CD4-positive, alpha-beta T cell treated with Interferon alpha-2 for 1 hour (primary cell): ENCODE measurements around the gene TGM3.
A peak's percentile ranks its signal among the peaks of the same experiment; 100 is the strongest.

Experiments
- DNase-seq, 2 donors: peaks; one replicate each; pipeline ENCODE4 v3.0.0-alpha.2; 2020 to 2022

TGM3 gene

DNA sequence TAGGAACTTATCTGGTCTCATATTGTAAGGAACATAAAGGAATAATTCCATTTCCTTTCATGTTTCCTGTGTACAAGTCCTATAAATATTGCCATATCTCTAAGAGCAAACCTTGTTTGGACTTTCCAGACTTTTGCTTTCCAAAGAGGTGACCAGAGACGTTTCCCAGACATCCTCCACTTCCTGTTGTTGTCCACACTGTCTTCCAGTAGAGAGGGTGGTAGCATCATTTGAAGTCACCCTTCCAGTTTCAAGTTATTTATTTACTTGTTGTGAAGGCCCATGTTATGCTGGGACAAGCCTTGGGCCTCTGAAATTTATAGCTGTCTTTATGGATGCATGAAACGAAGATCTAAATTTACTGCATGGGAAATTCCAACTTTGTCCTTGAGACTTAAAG, 10.6 kb upstream of the TGM3 start:
- DNase-seq = no peak

DNA sequence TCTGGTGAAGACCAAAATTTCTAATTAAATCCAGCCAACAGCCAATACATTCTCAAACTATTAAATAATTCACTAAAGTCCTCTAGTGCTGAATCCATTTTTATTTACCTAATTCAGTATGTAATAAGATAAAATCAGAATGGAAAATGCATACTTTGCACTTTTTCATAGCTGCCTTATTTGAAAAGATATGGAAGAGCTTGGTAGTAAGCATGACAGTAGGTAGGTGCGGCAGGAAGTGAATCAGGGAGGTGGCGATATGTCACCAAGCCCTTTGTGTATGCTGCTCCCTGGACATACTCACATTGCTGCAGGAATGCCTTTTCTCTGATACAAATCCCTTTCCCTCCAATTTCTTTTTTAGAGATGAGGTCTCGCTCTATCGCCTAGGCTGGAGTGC, 10.2 kb upstream of the TGM3 start:
- DNase-seq = no peak

DNA sequence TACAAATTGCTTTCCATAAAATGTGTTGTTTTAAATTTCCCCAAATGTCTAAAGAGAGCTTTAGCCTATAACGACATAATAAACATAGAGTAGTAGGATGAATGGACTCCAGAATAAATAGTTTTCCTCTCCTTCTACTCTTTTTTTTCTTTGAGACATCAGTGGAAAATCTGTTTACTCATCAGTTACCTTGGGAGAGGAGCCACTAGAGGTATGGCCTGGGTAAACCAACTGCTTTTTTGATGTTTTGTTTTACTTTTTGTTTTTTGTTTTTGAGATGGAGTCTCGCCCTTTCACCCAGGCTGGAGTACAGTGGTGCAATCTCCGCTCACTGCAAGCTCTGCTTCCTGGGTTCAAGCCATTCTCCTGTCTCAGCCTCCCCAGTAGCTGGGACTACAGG, 8.3 kb upstream of the TGM3 start:
- no peak for DNase-seq

DNA sequence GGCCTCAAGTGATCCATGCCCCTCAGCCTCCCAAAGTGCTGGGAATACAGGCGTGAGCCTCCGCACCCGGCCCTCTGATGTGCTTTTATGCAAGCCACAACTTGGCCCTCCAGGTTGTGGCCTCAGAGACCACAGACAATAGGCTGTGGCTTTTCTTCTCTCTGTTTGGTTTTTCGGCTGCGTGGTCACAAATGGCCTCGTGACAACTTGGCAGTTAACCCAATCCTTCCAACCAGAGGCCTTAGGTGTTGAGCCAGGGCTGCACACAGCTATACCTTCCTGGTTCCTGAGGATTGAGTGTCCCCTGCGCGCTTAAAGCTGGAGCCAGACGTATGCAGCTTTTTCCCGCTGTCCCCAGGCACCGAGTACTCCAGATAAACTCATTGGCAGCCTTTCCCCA, 6.3 kb upstream of the TGM3 start:
- DNase-seq = no peak

DNA sequence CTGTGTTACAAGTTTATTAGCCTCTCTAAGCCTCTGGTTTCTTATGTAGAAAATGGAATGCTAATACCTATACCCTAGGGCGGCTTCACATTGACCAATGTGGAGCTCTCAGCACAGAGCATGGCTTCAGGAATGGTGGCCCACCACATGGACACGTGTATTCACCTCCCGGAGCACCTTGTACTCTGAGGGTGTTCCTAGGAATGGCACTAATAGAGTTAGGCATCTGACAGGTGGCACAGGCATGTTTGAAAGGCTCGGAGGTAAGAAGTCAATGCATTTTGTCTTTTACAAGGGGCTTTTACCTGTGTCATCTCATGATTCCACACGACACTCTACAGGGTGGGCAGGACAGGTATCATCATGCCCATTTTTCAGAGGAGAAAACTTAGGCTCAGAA, 5.3 kb upstream of the TGM3 start:
- DNase-seq = no peak

DNA sequence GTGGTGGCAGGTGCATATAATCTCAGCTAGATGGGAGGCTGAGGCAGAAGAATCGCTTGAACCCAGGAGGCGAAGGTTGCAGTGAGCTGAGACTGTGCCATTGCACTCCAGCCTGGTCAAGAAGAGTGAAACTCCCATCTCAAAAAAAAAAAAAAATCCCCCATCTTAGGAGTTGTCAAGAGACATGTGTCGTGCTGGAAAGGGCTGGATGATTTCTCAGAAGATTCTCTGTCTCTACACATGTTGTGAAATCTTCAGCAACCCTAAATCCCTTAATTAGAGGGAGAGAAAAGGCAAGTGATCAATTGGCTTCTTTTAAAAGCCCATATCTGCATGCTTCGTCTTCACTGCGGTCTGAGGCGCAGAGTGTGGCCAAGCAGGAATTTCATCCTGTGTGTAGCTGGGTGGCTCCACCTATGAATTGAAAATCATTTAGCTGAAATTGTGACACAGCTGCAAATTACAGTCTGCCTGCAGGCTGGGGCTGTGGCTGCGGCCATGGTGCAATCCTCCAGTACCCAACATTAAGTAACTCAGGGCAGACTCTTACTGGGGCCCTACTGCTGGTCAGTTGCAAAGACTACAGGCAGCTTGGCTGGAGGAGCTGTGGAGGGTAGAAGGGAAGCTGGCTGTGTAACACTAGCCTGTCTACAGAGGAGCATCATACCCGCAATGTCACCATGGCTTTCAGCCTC, 3.2 kb upstream of the TGM3 start:
- peak; percentile 20 to 71 for DNase-seq

DNA sequence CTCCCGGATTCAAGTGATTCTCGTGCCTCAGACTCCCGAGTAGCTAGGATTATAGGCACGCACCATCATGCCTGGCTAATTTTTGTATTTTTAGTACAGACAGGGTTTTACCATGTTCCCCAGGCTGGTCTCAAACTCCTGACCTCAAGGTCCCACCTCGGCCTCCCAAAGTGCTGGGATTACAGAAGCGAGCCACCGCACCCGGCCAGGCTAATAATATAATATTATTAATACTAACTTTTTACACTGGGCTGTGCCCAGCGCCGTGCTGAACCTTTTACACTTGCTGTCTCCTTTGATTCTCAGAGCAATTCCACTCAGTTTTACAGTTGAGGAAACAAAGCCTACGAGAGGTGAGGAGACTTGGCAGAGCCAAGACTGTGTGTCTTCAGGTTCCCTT, 2.3 kb upstream of the TGM3 start:
- no peak for DNase-seq

DNA sequence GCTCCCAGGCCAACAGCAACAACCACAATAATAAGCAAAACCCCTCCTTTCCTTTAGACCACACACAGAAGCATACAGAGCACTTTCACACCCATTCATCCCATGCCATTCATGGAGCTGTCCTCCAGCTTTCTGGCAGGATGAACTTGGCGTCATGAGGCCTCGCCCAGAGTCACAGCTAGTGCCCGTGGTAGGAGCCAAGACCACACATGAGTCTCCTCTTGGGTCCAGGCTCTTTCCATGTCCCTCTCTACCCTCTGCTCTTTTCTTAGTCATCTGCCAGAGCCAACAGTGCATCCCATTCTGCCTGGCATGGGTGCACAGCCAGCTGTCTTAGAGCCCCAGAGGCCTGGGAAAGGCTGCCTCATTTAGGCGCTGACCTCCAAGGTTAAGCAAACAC, 1.8 kb upstream of the TGM3 start:
- DNase-seq = no peak

DNA sequence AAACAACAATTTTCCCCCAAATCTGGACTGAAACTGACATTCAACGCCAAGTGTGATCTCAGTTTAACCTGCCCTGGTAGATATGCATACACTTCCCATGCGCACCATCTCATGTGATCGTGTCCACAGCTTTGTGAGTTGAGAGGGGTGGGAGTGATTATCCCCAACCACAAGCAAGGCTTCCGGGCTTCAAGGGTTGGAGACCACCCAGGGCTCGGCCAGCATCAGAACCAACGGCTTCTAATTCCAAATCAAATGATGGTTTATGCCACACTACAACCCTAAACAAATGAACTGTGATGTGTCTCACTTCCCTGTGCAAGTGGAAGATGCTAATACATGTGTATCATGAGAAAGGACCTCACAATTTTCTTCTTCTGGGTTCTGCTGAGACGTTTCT, 515 bp upstream of the TGM3 start:
- no peak for DNase-seq

DNA sequence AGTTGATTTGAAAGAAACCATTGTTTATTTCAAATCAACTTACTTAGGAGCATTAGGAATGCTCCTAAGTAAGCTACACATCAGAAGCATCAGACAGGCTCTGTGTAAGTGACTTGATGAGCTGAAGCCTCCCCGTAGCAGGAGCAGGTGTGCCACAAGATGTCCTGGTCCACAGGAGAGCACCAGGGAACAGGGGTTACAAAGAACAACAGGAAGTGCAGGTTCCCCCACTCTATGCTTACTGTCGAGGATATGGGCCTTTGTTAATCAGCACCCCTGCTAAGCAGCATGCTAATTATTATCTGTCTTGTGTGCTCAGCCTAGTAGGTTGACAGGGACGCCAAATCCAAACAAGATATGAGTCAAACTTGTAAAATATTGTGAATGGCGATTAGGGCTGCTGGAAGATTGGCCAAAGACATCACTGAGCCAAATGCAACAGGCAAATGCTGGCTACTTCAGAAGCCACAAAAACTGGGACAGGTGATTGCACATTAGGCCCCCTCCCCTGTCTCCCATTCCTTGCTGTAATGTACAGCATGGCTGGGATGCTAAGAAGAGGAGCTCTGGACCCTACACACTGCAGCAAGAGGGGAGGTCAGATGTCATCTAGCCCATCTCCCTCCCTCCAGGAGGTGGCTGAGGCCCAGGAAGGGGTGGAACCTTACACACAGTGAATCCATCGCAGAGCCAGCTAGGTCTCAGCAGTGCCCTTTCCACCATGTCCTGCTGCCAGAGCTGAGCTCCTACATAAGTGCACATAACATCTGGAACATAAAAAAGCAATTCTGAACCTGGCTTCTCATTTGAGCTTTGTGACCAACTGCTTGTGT, 939 bp downstream of the TGM3 start:
- DNase-seq = no peak

DNA sequence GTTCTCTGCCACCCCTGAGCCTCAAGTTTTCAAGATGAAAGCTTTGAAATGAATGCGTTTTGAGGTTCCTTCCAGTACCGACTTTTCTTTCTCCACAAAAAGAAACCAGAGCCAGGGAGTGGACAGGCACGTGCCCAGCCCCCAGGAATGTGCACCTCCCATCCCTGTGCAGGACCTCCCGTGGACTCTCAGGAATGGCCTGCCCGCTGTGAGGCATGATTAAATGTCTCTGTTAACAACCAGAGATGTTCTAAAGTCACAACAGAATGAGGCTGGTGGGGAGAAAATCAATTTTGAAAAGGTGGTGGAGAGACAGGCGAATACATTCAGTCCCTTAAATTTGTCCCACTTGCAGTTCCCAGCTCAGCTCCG, 1.5 kb downstream of the TGM3 start:
- no peak for DNase-seq

DNA sequence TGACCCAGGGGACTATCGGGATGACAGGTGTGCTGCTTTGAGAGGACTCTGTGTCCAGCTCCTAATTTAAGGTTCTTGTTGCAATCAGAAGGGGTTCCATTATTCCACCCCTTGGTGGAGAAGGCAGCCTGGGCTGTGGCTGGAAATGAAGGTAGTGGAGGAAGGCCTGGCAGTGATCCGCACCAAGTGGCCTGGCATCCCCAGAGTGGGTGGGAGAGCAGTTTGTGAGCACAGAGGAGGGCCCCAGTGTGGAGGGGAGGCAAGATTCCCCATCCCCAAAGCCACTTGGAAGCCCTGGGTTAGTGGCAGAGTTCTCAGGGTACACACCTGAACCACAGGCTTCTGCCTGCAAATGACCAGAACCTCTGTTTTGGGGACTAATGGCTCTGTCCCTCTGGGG, 2.3 kb downstream of the TGM3 start:
- DNase-seq = no peak

DNA sequence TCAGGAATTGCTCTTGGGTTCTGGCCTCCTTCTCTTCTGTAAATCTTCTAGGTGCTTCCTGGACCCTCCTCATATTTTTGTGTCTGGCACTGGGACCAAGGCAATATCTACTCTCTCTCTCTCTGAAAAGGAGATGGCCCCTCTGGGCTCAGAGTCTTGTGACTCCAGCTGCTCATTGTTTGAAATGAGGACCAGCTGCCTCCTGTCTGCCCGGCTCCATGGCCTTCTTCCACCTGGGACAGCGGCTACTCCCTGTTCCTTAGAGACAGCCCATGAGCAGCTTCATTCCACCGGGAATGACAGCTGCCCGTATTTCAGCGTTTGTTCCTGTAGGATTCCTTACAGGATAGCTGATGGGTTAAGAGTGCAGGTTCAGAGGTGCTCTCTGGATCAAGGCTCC, 2.9 kb downstream of the TGM3 start:
- no peak for DNase-seq

DNA sequence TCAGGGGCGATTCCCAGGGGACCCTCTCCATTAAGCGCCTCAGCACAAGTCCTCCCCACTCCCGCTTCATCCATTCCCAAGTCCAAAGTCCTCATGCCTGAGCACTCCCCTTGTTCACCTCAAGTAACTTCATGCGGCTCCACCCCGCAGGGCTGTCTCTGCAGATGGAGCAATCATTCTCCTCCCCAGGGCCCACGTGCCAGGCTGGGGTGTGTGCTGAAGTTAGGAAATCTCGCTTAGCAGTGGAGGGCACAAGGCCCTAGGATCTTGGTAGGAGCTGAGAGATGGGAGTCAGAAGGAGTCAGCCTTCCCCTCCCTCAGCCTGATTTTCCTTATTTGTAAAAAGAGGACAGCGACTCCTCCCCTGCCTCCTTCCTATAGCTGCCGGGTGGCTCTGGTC, 3.5 kb downstream of the TGM3 start:
- DNase-seq = peak in 1 of 2 donors; percentile 49

DNA sequence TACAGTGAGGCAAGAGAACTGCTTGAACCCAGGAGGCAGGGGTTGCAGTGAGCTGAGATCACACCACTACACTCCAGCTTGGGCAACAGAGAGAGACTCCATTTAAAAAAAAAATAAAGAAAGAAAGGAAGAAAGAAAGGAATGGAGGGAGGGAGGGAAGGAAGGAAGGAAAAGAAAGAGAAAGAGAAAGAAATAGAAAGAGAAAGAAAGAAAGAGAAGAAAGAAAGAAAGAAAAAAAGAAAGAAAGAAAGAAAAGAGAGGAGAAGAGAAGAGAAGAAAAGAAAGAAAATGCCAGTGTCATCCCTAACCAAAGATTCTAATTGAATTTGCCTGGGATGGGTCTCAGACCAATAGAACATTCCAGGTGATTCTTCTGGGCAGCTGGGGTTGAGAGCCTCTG, 4.2 kb downstream of the TGM3 start:
- DNase-seq = no peak

DNA sequence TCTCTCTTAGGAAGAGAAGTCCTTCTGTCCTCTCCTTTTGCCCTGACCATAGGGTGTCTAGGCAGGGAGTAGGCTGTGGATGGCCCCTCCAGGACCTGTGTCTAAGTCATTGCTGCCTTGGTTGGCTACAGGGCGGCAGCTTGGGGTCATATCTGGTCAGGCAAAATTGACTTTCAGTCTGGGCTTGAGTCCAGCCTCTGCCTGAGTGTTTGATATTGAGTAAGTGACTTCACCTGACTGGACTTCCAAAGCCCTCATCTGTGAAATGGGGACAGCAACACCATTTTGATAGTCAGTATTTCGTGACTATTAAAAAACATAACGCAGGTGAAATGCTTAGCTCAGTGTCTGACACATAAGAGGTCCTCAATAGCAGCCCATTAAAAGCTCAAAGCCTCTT, 4.6 kb downstream of the TGM3 start:
- no peak for DNase-seq

DNA sequence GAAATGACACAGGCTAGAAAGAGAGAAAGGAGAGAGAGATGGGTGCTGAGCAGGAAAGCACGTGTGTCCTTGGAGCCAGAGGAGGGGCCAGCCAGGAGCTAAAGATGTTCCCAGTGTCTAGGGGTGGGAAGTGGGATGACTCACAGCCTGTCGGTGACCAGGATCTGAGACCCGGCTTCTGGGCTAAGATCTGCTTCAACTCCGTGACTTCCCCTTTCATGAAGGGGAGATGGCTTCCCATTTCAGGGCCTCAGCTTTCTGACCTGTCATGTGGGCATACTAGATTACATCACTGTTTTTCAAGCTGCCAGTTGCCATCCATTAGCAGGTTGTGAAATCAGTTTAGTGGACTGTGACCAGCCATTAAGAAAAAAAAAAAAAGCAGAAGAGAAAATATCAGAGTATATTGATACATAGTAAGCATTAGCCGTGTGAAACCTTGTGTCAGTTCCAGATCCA, 5.4 kb downstream of the TGM3 start:
- DNase-seq = peak; percentile 36 to 87

DNA sequence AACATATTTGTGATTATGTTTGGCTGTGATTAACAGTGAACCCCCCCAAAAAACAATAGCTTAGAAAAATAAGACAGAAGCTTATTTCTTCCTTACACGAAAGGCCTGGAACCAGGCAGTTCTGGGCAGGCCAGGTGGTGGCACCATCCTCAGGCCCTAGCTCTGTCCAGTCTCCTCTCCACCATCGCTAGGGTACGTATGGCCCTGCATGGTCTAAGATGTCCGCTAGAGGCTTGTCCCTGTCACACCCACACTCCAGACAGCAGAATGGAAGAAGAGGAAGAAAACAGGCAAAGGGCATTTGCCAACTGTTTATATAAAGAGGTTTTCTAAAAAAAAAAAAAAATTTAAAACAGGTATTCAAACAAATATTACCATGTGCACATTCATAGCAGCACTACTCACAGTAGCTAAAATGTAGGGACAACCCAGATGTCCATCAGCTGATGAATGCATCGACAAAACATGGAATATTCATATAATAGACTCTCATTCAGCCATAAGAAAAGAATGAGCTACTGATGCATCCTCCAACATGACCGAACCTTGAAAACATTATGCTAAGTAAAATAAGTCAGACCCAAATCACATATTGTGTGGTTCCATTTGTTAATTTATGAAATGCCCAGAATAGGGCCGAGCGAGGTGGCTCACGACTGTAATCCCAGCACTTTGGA, 6.7 kb downstream of the TGM3 start:
- no peak for DNase-seq

DNA sequence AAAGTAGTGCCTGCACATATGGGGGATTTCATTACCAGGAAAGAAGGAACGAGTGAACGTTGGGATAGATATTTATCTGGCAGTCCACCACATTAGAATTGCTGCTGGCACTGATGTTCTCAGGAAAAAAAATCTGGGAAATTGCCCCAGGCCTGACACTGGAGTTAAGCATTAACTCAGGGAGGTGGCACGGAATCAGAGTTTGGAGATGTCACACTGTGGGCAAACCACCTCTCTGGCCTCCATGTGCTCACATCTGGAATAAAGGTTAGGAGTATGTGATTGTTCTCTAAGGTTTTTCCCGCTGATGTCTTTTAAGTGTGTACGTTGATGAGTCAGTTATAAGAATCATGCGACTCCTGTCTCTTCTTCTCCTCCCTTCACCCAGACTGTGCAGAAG, 7.9 kb downstream of the TGM3 start:
- no peak for DNase-seq

DNA sequence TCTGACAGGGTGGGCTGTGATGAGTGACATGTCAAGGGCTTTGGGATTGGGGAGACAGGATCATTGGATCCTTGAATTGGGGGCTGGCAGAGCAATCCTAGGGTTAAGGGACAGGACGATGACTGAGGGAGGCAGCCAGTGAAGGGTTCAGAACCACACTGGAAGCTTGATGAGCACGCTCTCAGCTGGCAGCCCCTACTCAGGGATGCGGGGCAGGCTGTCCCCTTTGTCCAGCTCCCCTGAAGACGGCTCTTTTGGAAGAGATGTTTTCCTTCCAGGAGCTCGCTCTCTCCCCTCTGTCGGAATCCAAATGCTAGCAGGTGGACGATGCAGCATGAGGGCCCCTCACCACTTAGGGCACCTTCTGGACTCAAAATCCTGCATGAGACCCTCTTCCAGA, 8.4 kb downstream of the TGM3 start:
- DNase-seq = no peak

DNA sequence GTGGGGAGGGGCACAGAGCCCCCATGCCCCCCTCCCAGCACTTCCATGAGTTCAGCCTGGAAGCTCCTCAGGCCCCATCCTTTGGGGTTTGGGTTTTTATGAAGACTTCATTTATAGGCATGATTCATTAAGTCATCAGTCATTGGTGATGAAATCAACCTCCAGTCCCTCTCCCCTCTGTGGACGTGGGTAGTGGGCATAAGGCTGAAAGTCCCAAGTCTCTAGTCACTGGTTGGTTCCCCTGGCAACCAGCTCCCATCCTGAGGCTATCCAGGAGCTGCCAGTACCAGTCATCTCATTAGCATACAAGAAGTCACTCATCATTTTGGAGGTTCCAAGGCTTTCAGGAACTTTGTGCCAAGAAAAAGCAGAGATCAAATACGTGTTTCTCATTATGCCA, 9.2 kb downstream of the TGM3 start:
- no peak for DNase-seq

DNA sequence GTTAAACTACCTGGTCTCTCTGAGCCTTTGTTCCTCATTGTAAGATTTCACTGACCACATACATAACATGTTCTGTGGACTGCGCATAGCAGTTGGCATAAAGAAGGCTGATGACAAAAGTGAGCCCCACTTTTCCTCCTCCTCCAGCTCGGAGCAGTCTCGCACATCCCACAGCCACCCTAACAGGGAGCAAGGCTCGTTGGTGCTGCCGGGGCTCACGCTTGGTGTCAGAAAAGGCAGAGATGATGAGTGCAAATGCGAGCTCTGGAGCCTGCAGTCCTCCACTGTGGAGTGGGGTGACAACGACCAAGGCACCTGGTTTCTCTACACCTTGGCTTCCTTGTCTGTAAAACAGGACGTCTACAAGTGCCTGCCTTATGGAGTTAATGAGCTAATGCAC, 9.7 kb downstream of the TGM3 start:
- no peak for DNase-seq

DNA sequence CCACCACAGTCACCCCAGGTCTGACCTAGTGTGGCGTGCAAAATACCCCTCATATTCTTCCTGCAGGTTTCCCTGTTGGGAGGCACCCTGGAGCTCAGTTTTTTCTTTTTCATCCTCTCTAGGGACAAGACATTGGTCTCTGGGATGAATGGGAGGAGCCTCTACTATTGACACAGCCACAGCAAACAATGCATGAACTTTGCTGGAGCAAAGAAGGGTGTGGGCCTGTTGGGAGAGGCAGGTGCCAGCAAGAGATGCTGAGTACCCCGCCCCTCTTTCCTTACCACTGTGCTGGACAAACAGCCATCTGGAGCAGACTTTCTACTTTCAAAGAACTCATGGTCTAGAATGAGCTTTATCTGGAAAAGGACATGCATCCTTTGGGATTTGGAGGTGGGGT, 10.1 kb downstream of the TGM3 start:
- no peak for DNase-seq

DNA sequence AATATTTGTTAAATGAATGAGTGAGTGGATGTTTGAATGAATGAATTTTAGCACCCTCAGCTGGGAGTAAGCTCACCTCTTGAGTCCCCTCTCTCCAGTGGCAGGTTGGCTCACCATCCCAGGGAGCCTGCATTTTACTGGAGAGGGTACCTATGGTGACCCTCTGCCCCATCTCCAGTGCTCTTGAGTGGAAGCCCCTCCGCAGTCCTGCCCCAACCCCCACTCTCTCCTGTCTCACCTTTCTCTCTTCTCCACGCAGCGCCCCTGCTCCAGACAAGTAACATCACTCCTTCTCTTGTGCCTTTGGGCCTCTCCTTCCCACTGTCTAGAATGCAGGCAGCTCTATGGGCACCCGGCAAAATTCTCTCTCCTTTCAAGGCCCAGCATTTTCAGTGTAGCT, 11.3 kb downstream of the TGM3 start:
- DNase-seq = no peak
